Heart right ventricle (tissue), 16 donors: ENCODE results near the gene ITIH3. TPM values are rescaled to one million over a fixed set of nuclear protein-coding genes. Genes with fewer than 3 reads are reported as not detected.

Experiments used
- ATAC-seq, 8 donors: fragments of 200-7000 bp; cut with Tn5 transposase; one replicate each; pipeline ENCODE4 v1.9.1; 2020; ENCODE audit warnings: mild to moderate bottlenecking in 8 of 8, moderate library complexity in 8 of 8, moderate number of reproducible peaks in 1 of 8
- DNase-seq, 2 donors: peaks; one replicate each; pipeline ENCODE4 v3.0.0-alpha.2; 2020
- H3K27ac ChIP-seq, 10 donors: fragments of 200-600 bp; sonication (generic) in 2 of 10; one replicate each; pipeline versions ENCODE4 v1.5.0 to v1.8.0; 2020 to 2022; ENCODE audit warnings: mild to moderate bottlenecking in 3 of 10
- H3K27me3 ChIP-seq, 7 donors: fragments of 200-600 bp; one replicate each; pipeline ENCODE4 v1.8.0; 2021 to 2022; ENCODE audit warnings: mild to moderate bottlenecking in 2 of 7
- H3K36me3 ChIP-seq, 9 donors: fragments of 200-600 bp; sonication (generic) in 1 of 9; one replicate each; pipeline versions ENCODE4 v1.5.0 to v1.8.0; 2020 to 2022; ENCODE audit warnings: mild to moderate bottlenecking in 2 of 9
- H3K4me1 ChIP-seq, 9 donors: fragments of 200-600 bp; sonication (generic) in 1 of 9; one replicate each; pipeline versions ENCODE4 v1.5.0 to v1.8.0; 2020 to 2022; ENCODE audit warnings: mild to moderate bottlenecking in 4 of 9
- H3K4me3 ChIP-seq, 10 donors: fragments of 200-600 bp; sonication (generic) in 2 of 10; one replicate each; pipeline versions ENCODE4 v1.5.0 to v1.8.0; 2020 to 2022; ENCODE audit warnings: mild to moderate bottlenecking in 7 of 10, moderate library complexity in 2 of 10
- H3K9me3 ChIP-seq, 11 donors: fragments of 200-600 bp in 10 of 11; sonication (generic) in 2 of 11; one replicate each; pipeline versions ENCODE4 v1.5.0 to v1.8.0; 2013 to 2022; ENCODE audit warnings: mild to moderate bottlenecking in 2 of 11, control low read depth in 1 of 11, moderate library complexity in 1 of 11
- WGBS, 2 donors: extraction: QIAGEN DNeasy Blood & Tissue Kit; methylation state at CpG; one replicate each; pipeline ENCODE4 v1.1.7; 2013; ENCODE audit warnings: inconsistent platforms in 1 of 2; 5-methylcytosine and 5-hydroxymethylcytosine counted together
- intact Hi-C, 10 donors: fragments of 100-400 bp; cut with DNase I; formaldehyde crosslinking; loops; one replicate each; pipeline versions ENCODE4 v1.11.1 to v1.14.2; 2022
- polyA plus RNA-seq, 2 donors: library from polyadenylated mRNA; stranded (reverse); fragments of 200-250 nt; gene quantifications; one replicate each; pipeline ENCODE4 v1.2.3, GENCODE V29; 2013
- total RNA-seq, 10 donors: library from RNA; stranded (reverse); fragmentation: NEBNext Ultra II Directional in 3 of 10; extraction: Animal tissue kit (Norgen Biotek cat#: 25700) in 3 of 10; gene quantifications; one replicate each; pipeline versions ENCODE4 v1.2.1 to v1.2.4, GENCODE V29; 2021 to 2023
- TF ChIP-seq, protein P1 (sequence below), 9 donors: fragments of 200-600 bp; sonication (generic) in 2 of 9; IDR thresholded peaks; one replicate each; pipeline versions ENCODE4 v1.5.0 to v1.8.0; 2021 to 2022; ENCODE audit warnings: antibody characterized with exemption in 9 of 9, mild to moderate bottlenecking in 5 of 9, moderate library complexity in 1 of 9
- donor health status: Arrhythmogenic right ventricular cardiomyopathy.
- donor health status: ischemic (EF 13 %, LVEDD 7.1; RV severe dilation, severe dysfunction).
- donor health status: healthy with polysubstance abuse.
- donor health status: DM: no; HTN: yes; CAD: no.
- donor health status: DM: no; HTN: no; CAD: no.
- donor health status: ischemic (EF 25% LVEDD 6.9; RV normal size, moderate dysfunction).
- donor health status: ischemic (EF 25% LVEDD 5.7; RV mildly dilated, moderate dysfunction).
- donor health status: healthy.
- donor health status: DM: yes; HTN: yes; CAD: no.
- donor health status: Ischemic cardiomyopathy.
- donor health status: ischemic (EF 35%, LVEDD 5.7; RV mildly dilated, moderate dysfunction).
- donor health status: nonischemic (EF 11% LVEDD 7.7; RV severe dilation, severe dysfunction).
- donor health status: DM: yes; HTN: yes; CAD: no.
- donor health status: PGD.
- donor health status: ischemic (EF 29% LVEDD 5.4; RV normal size, mild dysfunction).
- donor health status: nonischemic (EF 23%, LVEDD 6.1; RV moderate dilation, normal function).

The ITIH3 gene
- total and polyA plus RNA-seq, 12 donors, result 0.13 to 1.3 (median 0.52) TPM

DNA sequence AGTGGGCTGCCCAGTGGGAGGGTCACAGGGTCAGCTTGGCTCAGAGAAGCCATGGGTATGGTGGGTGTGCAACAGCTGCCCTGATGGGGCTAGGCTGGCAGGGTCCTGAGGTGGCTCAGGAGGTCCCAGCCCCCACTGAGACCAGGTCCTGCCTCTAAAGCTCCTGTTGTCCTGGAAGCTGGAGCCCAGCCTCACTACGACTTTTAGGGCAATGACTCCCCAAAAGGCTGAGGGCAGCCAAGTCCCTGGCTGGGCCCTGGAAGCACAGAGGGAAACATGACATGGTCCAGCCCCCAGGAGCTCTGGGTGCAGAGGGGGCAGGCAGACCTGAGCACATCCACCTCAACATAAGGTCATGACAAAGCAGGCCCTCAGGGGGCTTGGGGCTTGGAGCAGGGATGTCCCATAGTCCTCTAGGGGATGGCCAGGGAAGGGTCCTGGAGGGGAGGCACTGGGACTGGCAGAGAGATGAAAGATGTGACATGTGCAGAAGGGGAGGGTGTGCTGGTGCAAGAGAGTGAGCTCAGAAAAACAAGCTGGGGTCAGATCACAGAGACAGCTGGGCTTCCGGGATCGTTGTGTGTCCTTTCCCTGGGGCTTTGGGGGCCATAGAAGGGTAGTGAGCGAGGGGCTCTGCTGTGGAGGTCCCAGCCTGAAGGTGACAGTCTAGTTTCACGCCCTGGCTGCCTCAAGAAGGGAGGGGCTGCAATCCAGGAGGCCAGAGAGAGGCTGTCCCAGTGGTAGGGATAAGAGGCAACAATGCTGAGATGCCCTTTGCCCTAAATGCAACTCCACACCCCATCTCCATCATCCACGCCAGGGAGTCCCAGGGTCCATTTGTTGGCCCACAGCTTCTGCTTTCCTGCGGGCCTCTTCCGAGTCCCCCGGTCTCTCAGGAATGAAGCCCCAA lies 639 bp upstream of the ITIH3 start:
- DNase-seq, result no peak
- WGBS, 2 donors, result 76% methylated on average over 9 of the region's 9 CpGs

DNA sequence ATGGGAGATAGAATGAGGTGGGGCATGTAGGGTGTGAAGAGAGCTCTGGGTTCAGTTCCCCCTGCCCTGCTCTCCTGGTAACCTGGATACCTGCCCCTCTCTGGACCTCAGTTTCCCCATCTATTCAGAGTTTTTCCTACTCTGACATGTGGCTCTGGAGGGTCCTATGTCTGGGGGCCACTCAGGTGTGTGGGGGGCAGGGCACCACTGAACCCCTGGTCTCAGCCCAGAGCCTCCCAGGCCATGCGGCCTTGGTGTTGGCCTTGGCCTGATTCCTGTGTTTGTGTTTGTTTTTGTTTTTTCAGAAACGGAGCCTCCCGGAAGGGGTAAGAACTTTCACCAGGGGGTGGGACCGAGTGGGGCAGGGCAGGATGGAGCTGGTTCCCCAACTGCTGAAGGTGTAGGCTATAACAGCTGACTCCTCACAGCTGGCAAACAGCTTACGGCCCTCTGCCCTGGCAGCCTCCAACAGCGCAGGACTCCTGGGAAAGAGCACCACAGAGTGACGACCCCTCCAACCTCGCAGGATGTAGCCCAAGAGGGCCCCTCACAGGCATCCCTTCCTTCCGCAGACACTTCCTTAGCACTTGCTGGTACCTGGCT lies 803 bp downstream of the ITIH3 start:
- Histone ChIP-seq H3K9me3 (no peaks in the 10 kb centered on the region), H3K36me3 (no peaks in the 10 kb centered on the region), H3K27me3 (peaks cover 0 to 3% (median 0%) of the 10 kb centered on the region in 7 donors), H3K4me1 (no peaks in the 10 kb centered on the region), H3K27ac (no peak overlapping the region), H3K4me3 (no peak overlapping the region)
- DNase-seq, result no peak
- TF ChIP-seq, protein P1, sequence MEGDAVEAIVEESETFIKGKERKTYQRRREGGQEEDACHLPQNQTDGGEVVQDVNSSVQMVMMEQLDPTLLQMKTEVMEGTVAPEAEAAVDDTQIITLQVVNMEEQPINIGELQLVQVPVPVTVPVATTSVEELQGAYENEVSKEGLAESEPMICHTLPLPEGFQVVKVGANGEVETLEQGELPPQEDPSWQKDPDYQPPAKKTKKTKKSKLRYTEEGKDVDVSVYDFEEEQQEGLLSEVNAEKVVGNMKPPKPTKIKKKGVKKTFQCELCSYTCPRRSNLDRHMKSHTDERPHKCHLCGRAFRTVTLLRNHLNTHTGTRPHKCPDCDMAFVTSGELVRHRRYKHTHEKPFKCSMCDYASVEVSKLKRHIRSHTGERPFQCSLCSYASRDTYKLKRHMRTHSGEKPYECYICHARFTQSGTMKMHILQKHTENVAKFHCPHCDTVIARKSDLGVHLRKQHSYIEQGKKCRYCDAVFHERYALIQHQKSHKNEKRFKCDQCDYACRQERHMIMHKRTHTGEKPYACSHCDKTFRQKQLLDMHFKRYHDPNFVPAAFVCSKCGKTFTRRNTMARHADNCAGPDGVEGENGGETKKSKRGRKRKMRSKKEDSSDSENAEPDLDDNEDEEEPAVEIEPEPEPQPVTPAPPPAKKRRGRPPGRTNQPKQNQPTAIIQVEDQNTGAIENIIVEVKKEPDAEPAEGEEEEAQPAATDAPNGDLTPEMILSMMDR (IDR thresholded peaks at IDR 0.05), result no peak
- intact Hi-C loops, result no loop called here
- WGBS, 2 donors, result 58 to 66% methylated on average over 9 of the region's 9 CpGs
- no peak for ATAC-seq

More for the DNA sequence above, 639 bp upstream of the ITIH3 start:
- no peak overlapping the region for H3K4me3 ChIP-seq
- H3K4me1 ChIP-seq, result no peaks in the 10 kb centered on the region
- peaks cover 0 to 3% (median 0%) of the 10 kb centered on the region in 7 donors for H3K27me3 ChIP-seq
- intact Hi-C loops, result no loop called here
- TF ChIP-seq, protein P1 (IDR thresholded peaks at IDR 0.05), result no peak
- ATAC-seq, result no peak
- H3K36me3 ChIP-seq, result no peaks in the 10 kb centered on the region
- no peaks in the 10 kb centered on the region for H3K9me3 ChIP-seq
- no peak overlapping the region for H3K27ac ChIP-seq

DNA sequence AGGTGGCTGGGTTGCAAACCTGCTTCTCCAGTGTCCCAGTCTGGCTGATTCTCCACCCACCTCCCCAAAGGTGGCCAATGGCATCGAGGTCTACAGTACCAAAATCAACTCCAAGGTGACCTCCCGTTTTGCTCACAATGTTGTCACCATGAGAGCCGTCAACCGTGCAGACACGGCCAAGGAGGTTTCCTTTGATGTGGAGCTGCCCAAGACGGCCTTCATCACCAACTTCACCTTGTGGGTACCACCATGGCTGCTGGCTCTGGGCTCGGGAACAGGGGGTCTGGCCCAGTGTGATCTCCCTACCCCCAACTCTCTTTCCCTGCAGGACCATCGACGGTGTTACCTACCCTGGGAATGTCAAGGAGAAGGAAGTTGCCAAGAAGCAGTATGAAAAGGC lies 1.8 kb downstream of the ITIH3 start:
- DNase-seq, result no peak
- Histone ChIP-seq H3K9me3 (no peaks in the 10 kb centered on the region), H3K27ac (no peak overlapping the region), H3K36me3 (no peaks in the 10 kb centered on the region), H3K4me1 (no peaks in the 10 kb centered on the region), H3K4me3 (no peak overlapping the region), H3K27me3 (no peaks in the 10 kb centered on the region)
- ATAC-seq, result no peak
- TF ChIP-seq, protein P1 (IDR thresholded peaks at IDR 0.05), result no peak
- 93% methylated on average over 9 of the region's 9 CpGs for WGBS, 2 donors
- intact Hi-C loops, result no loop called here

DNA sequence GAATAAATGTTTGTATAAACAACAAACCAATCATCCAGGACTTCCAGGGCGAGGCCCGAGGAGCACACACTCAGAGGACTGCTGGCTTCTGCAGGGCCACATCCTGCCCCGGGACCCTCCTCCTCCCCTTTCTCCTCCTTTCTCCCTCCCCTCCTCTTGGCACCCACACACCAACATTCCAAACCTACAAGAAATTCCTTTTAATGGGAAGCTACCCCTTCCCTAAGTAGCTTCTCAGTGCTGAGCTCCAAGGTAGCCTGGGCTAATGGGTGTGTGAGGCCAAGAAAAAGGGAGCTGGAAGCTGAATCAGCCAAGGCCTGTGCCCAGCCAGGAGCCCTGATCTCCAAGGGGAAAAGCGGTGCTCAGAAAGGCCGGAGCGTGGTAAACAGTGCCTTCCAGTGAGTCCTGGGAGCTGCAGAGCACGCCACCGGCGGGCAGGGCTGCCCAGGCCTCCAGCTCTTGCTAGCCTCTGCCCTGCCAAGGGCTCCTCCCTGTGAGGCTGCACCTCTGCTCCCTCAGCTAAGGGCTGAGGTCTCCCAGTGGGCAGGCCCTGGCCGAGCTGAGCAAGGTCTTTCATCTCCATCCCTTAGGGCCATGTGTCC lies 3.9 kb downstream of the ITIH3 start:
- WGBS, 2 donors, result 78 to 85% methylated on average over 10 of the region's 10 CpGs
- TF ChIP-seq, protein P1 (IDR thresholded peaks at IDR 0.05), result no peak
- ATAC-seq, result no peak

More for the DNA sequence above, 3.9 kb downstream of the ITIH3 start:
- no peak overlapping the region for H3K27ac ChIP-seq
- H3K36me3 ChIP-seq, result no peaks in the 10 kb centered on the region
- H3K4me1 ChIP-seq, result no peaks in the 10 kb centered on the region
- no peaks in the 10 kb centered on the region for H3K27me3 ChIP-seq
- intact Hi-C loops, result no loop called here
- no peak overlapping the region for H3K4me3 ChIP-seq
- H3K9me3 ChIP-seq, result no peaks in the 10 kb centered on the region
- DNase-seq, result no peak
